ENCODE measurements around the gene C13orf46.
A peak's percentile ranks its signal among the peaks of the same experiment; 100 is the strongest.
"Not testable (repeated sequence)": the region's sequence is repeated elsewhere in the genome, so short reads cannot be mapped to it uniquely, and the experiment has no call there.

The C13orf46 gene

DNA sequence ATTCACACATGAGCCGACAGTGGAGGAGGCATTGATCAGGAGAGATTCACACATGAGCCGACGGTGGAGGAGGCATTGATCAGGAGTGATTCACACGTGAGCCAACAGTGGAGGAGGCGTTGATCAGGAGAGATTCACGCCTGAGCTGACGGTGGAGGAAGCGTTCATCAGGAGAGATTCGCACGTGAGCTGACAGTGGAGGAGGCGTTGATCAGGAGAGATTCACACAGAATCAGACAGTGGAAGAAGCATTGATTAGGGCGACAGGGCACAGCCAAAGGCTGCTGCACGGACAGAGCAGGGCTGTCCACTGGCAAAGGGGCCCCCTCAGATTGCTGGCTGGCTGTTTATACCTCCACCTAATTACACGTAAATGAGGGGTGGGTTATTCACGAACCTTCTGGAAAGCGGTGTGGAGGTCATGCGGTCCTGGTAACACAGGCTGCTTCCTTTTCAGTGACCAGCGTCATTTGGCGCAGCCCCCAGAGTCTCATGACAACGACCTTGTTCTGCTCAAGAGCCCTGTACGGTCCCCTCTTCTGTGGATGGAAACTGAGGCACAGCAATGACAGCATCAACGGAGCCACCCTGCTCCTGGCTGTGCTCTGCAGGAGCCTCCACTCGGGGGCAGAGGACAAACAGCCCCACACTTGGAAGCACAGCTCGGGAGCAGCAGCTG is 59.4 kb downstream of the C13orf46 start:
- Mint-ChIP-seq H3K27ac (no peak overlapping the region), H3K4me3 (no peak overlapping the region), H3K36me3 (peaks cover 5% of the 10 kb centered on the region), H3K4me1 (peaks cover 13% of the 10 kb centered on the region), H3K9me3 (no peaks in the 10 kb centered on the region)
- DNase-seq (ENCODE audit: low spot score in 2 of 2) (no peak), ATAC-seq (no peak)

DNA sequence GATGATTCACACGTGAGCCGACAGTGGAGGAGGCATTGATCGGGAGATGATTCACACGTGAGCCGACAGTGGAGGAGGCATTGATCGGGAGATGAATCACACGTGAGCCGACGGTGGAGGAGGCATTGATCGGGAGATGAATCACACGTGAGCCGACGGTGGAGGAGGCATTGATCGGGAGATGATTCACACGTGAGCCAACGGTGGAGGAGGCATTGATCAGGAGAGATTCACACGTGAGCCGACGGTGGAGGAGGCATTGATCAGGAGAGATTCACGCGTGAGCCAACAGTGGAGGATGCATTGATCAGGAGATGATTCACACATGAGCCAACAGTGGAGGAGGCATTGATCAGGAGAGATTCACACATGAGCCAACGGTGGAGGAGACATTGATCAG is 60.0 kb downstream of the C13orf46 start:
- not testable (repeated sequence) for H3K27ac Mint-ChIP-seq, H3K9me3 Mint-ChIP-seq, ATAC-seq, H3K4me3 Mint-ChIP-seq, H3K36me3 Mint-ChIP-seq
- peak in 1 of 2 donors; percentile 32 for DNase-seq (ENCODE audit: low spot score in 2 of 2)
- H3K4me1 Mint-ChIP-seq, result peaks cover 13% of the 10 kb centered on the region

DNA sequence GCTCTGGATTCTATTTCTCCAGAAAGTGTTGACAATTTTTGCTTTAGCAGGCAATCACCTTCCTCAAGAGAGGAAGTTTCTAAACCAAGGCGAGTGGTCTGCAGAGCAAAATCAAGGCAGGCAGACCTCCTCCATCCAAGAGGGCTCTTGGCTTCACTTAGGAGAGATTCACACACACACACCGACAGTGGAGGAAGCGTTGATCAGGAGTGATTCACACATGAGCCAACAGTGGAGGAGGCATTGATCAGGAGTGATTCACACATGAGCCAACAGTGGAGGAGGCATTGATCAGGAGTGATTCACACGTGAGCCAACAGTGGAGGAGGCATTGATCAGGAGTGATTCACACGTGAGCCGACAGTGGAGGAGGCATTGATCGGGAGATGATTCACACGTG is 60.5 kb downstream of the C13orf46 start:
- H3K4me3 Mint-ChIP-seq; H3K27ac Mint-ChIP-seq; ATAC-seq; H3K36me3 Mint-ChIP-seq; DNase-seq (ENCODE audit: low spot score in 2 of 2); H3K9me3 Mint-ChIP-seq: not testable (repeated sequence)
- H3K4me1 Mint-ChIP-seq, result peaks cover 13% of the 10 kb centered on the region

DNA sequence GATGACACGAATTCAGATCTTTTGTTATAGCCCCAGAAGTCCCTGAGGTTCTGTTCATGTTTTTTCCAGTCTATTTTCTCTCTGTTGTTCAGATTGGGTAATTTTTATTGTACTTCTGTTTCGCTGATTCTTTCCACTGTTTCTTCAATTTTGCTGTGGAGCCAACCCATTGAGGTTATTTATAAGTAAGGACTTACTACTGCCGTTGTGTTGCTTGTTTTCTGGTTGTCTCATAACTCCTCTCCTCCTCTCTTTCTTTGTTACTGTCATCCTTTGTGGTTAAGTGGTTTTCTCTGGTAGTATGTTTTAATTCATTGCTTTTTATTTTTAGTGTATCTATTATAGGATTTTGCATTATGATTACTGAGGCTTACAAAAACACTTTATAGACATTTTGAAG is 61.3 kb downstream of the C13orf46 start:
- Mint-ChIP-seq H3K4me3 (no peak overlapping the region), H3K4me1 (peaks cover 13% of the 10 kb centered on the region), H3K27ac (no peak overlapping the region), H3K9me3 (no peaks in the 10 kb centered on the region), H3K36me3 (peaks cover 5% of the 10 kb centered on the region)
- no peak for DNase-seq (ENCODE audit: low spot score in 2 of 2)
- ATAC-seq, result peak; percentile 69

DNA sequence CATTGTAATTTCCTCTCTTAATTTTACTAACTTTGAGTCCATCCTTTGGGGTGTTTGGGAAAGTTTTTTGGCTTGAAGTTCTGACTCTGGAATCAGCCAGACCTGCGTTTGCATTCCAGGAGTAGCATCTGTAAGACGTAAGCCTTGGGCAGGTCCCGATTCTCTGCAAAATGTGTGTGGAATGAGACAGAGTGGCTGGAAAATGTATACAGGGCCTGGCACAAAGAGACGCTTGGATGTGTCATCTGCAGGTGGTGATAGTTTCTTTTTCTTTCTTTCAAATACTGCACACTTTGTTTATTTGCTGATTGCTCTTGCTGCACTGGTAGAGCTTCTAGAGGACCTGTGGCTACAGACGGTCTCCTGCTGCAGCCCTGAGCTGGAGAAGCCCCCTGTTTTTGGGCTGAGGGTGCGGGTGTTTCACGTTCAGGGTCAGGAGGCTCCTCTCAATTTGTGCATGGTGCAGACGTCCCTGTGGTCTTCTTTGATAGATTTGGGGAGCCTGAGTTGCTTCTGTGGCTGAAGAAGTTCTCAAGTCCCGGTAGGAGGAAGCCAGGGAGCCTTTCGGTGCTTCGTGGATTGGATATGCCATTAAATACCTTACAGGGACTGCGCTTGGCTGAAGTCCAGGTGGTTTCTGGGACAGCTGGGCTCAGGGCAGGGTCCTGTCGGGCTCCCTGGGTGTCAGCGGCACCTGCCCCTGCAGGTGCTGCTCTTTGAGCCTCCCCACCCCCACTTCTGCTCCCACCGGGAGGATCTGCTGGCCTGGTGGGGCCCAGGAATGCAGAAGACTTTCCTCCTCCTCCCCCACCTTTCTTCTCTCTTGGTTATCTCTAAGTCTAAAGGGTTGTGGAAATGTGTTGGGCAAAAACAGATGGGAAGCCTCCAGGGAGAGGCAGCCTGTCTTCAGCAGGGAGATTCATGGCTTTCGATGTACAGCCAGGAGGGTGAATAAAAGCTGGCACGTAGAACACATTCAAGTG is 66.0 kb downstream of the C13orf46 start:
- DNase-seq (ENCODE audit: low spot score in 2 of 2) (peak in 1 of 2 donors; percentile 36), ATAC-seq (no peak)
- no peak overlapping the region for H3K27ac Mint-ChIP-seq
- H3K4me3 Mint-ChIP-seq, result no peak overlapping the region
- H3K4me1 Mint-ChIP-seq, result peaks cover 10% of the 10 kb centered on the region
- H3K36me3 Mint-ChIP-seq, result no peaks in the 10 kb centered on the region
- H3K9me3 Mint-ChIP-seq, result no peaks in the 10 kb centered on the region

DNA sequence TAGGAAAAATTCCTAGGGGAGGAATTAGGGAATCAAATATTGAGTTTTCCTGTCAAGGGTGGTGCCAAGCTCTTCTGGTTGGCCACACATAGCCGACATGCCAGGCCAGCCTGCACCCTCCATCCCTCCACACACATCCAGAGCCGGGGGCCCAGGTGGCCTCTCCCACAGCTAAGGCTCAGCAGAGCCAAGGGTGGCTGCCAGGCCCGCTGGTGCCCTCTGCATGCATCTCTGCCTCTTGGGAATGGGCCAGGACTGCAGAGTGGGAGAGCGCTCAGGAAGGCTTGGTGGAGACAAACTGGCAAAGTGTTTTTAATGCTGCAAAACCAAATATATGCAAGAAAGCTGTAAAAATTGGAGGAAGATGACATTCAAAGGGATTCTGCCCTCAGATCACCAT is 67.3 kb downstream of the C13orf46 start:
- H3K36me3 Mint-ChIP-seq, result no peaks in the 10 kb centered on the region
- H3K27ac Mint-ChIP-seq, result no peak overlapping the region
- no peaks in the 10 kb centered on the region for H3K9me3 Mint-ChIP-seq
- DNase-seq (ENCODE audit: low spot score in 2 of 2), result peak in 1 of 2 donors; percentile 40
- ATAC-seq, result no peak
- H3K4me3 Mint-ChIP-seq, result no peak overlapping the region
- peaks cover 4% of the 10 kb centered on the region for H3K4me1 Mint-ChIP-seq

DNA sequence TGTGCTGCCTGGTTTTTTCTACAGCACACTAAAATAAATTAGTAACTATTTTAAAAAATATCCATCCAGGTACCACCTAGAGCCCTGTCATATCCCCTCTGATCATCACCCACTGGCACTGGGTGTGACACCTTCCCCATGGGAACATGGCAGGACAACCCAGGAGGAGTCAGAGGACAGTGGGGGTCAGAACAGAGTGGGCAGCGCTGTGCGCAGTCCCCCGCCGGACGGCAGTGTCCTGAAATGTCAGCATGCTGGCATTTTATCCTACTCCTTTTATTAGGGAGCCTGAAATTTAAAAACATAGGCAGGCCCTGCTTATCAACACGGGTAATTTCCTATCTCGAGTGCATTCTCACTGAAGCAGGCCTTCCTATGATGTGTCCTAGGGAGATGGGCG is 67.9 kb downstream of the C13orf46 start:
- ATAC-seq, result no peak
- DNase-seq (ENCODE audit: low spot score in 2 of 2), result no peak
- H3K9me3 Mint-ChIP-seq, result no peaks in the 10 kb centered on the region
- H3K4me3 Mint-ChIP-seq, result no peak overlapping the region
- no peak overlapping the region for H3K27ac Mint-ChIP-seq
- peaks cover 4% of the 10 kb centered on the region for H3K4me1 Mint-ChIP-seq
- H3K36me3 Mint-ChIP-seq, result no peaks in the 10 kb centered on the region

DNA sequence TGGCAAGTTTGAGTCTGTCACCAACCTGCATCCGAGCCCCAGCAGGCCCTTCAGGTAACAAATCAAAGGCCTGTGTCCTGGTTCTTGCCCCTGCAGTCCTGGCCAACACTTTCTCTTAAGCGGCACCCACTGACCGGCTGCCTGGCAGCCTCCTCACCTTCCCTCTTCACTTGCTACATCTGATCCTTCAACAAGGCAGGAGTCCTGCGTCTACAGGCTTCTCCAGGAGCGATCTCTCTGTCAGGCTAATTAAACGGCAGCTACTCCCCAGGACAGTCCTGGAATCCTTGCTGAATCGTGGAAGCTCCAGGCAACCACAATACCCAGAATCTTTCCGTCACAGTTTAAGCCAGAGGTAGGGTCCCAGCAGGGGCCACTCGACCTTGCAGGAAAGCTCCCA is 68.9 kb downstream of the C13orf46 start:
- Mint-ChIP-seq H3K9me3 (no peaks in the 10 kb centered on the region), H3K36me3 (no peaks in the 10 kb centered on the region), H3K4me1 (peaks cover 4% of the 10 kb centered on the region), H3K27ac (no peak overlapping the region), H3K4me3 (no peak overlapping the region)
- ATAC-seq (no peak), DNase-seq (ENCODE audit: low spot score in 2 of 2) (no peak)

DNA sequence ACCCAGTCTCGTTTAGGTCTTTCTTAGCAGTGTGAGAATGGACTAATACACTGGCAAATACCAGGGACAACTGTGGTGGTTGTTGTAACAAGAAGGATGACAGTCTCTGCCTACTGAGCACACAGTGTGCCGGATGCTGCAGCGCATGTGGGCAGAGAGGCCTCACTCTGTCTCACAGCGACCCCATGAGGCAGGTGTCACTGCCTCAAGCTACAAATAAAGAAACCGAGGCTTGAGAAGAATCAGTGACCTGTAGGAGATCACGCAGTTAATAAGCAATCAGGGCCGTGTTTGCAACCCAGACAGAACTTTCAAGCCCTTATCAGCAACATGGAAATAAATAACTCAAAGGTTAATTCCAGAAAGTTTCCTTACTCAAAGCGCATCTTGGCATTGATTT is 69.5 kb downstream of the C13orf46 start:
- Mint-ChIP-seq H3K36me3 (no peaks in the 10 kb centered on the region), H3K27ac (no peak overlapping the region), H3K4me1 (peaks cover 4% of the 10 kb centered on the region), H3K9me3 (no peaks in the 10 kb centered on the region), H3K4me3 (no peak overlapping the region)
- DNase-seq (ENCODE audit: low spot score in 2 of 2) (peak in 1 of 2 donors; percentile 49), ATAC-seq (peak; percentile 67)

DNA sequence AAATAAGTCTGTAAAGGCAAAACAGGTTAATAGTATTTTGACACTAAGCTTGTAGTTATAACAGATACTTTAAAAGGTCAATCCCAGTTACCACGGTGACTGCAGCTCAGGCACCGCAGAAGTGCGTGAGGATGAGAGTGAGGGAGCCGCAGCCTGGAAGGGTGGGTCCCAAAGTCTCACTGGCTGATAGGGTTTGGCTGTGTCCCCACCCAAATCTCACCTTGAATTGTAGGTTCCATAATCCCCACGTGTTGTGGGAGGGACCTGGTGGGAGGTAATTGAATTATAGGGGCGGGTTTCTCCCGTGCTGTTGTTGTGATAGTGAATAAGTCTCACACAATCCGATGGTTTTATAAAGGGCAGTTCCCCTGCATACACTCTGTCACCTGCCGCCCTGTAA is 70.0 kb downstream of the C13orf46 start:
- peaks cover 4% of the 10 kb centered on the region for H3K4me1 Mint-ChIP-seq
- no peaks in the 10 kb centered on the region for H3K36me3 Mint-ChIP-seq
- DNase-seq (ENCODE audit: low spot score in 2 of 2) (peak in 1 of 2 donors; percentile 43), ATAC-seq (no peak)
- H3K4me3 Mint-ChIP-seq, result no peak overlapping the region
- H3K9me3 Mint-ChIP-seq, result no peaks in the 10 kb centered on the region
- no peak overlapping the region for H3K27ac Mint-ChIP-seq
